ENCODE data around the gene SHE.
"Not testable (repeated sequence)": the region's sequence is repeated elsewhere in the genome, so short reads cannot be mapped to it uniquely, and the experiment has no call there.

The SHE gene

DNA sequence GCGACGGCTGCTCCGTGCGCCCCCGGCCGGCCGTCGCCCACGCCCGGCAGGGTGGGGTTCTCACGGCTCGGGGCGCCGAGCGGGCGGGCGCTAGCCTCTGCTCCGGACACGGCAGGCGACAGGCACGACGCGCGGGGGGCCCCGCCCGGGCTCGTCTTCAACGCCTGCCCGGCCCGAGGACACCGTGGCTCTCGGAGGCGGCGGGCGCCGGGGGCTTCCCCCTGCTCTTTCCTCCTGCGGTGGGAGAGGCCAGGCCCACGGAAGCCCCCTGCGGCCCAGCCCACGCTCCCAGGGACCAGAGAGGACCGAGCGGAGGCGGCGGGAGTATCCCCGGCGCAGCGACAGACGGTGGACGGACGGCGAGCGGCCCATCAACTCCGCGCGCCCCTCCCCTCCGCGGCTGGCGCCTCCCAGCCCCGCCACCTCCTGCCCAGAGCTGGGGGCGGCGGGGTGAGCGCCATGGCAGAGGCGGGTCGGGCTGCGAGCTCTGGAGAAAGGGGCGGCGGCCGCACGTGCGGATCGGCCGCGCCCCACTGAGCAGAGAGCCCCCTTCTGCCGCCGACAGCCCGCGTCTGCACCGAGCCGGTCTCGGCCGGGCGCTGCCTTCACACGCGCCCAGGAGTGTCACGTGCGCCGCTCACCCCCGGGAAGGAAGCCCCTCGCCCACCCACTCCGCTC is at the start of gene SHE, which contains the start of gene TDRD10:
Gene SHE (minus strand): TSS at position 347 of the 678 bp plus-strand sequence. CDS start 386 bp downstream, outside the sequence.
Gene TDRD10 (plus strand): TSS at position 154 of the 678 bp plus-strand sequence. CDS start 4,685 bp downstream, outside the sequence.
- DNase-seq (ENCODE audit: low read depth): no peak

DNA sequence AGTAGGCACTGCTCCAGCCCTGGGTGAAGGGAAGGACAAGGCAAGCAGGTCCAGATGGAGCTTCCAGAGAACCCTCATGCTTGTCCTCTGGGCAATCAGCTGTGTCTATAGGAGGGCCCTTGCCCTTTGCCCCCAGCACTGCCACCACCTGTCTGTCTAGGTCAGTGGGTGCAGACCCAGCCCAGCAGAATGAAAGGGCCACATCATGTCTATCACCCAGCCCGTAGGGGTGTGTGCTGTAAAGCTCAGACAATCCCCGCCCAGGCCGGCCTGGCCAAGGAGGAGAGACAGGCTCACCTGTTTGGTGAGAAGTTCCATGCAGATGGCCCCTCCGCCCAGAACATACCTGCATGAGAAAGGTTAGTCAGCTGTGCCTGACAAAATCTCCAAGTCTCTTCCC is 49.3 kb upstream of the SHE start:
- DNase-seq (ENCODE audit: low read depth): no peak

DNA sequence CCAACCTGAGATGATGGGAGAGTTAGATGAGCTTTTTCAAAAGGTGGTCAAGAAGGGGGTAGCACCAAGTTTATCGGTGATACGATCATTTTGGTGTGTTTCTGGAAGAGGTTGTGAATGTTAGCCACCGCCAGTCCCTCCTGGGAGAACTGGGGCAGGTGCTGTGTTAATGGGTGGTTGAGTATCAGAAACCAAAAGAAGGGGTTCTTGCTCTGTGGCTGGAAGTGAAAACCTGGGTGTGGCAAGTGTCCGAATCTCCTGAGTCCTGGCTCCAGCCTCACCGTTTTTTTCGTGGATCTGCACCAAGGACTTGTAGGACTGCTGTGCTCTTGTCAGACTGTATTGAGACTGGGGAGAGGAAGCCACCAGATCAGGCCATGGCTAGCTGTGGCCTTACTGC is 48.4 kb upstream of the SHE start:
- no peak for DNase-seq (ENCODE audit: low read depth)

DNA sequence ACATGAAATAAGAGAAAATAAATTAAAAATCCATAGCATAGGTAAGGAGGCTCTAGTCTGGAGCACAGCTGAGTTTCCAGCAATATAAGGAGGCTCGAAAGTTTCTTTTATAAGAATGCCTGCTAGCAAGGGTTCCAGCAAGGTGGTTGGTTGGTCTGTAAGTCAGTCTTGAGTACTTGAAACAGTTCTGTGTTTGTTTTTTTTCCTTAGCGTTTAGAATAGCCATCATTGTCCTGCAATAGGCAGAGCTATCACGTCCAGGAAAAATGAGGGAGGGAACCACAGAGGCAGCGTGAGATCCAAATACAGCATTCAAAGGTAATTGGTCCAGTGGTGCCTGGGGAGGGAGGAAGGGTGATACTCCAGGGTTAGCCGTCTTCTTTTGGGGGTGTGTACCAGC is 47.9 kb upstream of the SHE start:
- no peak for DNase-seq (ENCODE audit: low read depth)

DNA sequence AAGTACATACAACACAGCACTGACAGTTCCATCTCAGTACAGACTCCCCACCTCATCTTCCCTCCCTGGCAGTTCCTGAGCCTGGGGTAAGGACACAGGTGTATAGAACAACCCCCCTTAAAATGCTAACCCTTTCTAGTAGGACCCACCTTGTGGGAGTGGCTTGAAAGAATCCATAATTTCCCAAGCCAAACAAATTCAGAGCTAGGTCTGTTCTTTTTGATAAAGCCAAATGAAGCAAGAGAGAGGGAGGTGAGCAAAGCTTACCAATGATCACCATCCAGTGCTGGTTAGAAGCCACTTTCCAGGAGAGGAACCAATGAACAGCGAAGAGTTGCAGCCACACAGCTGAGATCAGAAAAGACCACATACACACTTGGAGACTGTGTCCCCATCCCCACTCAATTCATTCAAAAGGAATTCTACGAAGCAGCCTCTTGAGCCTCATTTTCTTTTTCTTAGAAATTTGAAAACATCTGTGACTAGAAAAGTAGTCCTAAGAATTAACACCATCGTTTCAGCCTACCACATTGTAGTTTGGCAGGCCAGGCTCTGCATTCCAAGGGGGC is 47.1 kb upstream of the SHE start:
- no peak for DNase-seq (ENCODE audit: low read depth)

DNA sequence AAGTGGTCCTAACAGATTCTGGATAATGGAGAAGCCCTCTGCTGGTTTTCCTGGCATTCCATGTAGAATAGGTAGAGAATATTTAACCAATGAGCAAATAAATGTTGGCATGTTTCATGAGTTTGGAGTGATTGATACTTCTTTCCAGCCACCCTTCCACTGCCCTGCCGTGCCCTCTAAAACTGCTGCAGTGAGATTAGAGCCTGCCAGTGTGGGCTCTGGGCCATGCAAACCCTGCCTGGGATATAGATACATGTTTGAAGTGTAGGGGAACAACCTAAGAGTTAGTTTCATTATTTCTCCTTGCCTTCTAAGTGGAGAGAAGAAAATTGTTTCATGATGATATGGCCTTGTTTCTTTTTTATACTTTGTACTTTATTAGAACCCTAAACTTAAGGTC is 45.8 kb upstream of the SHE start:
- DNase-seq (ENCODE audit: low read depth): no peak

DNA sequence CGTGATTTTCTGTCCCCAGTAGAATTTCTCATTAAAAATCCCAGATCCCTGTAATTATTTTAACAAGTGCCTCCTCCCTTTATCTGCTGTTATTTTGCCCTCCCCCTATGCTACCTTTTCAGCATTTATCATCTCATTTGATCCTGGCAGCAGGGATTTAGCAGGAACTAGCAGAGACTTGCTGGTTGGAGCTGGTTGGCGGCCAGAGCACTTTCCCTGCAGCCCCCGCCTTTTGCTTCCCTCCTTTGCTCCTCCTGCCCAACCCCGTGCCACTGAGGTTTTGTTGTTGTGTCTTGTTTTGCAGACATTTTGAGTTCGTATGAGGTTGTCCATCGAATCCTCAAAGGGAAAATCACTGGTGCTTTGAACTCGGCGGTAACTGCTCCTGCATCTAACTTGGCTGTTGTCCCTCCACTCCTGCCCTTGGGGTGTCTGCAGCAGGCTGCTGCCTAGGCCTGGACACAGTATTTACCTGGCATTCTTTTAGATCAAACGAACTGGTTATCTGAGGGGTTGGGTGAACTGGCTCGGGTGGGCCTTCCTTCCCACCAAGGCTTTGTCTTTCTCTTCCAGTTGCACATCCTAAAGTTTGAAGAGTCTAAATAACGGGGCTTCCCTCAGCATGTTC is 45.0 kb upstream of the SHE start:
- DNase-seq (ENCODE audit: low read depth): no peak

DNA sequence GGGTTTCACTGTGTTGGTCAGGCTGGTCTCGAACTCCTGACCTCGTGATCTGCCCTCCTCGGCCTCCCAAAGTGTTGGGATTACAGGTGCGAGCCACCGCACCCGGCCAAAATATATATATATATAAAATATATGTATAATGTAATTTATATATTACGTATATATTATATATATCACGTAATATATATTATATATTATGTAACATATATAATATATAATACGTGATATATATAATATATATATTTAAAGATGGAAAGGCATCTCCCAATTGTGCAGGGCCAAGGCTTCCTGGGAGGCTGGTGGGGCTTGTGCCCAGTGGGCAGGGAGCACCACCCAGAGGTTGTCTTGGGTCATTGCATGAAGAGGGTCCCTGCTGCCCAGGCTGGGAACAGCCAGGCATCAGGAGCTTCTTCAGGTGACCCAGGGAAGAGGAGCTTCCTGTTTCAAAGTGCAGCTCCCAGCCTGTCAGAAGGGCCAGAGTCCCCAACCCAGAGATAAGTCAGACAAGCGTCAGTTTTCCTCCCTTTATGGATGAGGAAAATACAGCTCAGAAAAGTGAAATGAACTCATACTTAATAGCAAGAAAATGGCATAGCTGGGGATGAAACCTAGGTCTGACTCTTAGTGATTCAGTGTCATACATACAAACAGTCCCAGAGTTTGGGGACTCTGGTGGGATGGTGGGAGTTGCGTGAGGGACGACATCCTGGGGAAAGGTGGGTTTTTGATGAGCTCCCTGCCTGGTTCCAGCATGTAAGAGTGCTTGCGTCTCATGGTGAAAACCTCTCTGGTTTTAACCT is 44.3 kb upstream of the SHE start:
- no peak for DNase-seq (ENCODE audit: low read depth)

DNA sequence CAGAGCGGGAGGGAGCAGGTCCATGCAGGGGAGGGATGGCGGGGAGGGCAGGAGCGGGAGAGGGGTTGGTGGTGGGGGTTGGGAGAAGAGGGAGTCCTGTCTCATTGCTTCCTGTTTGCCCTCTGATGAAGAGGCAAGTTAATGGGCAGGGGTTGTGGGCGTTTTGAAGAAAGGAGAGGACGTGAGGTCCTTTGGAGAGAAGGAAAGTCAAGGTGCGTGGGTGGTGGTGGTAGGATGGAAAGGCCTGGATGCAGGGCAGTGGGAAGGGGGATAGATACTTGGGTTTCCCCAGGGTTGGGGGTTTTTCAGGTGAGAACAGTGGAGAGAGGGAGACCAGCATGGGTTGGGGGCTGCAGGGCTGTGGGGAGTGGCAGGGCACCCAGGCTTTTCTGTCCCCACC is 39.0 kb upstream of the SHE start:
- DNase-seq (ENCODE audit: low read depth): no peak

DNA sequence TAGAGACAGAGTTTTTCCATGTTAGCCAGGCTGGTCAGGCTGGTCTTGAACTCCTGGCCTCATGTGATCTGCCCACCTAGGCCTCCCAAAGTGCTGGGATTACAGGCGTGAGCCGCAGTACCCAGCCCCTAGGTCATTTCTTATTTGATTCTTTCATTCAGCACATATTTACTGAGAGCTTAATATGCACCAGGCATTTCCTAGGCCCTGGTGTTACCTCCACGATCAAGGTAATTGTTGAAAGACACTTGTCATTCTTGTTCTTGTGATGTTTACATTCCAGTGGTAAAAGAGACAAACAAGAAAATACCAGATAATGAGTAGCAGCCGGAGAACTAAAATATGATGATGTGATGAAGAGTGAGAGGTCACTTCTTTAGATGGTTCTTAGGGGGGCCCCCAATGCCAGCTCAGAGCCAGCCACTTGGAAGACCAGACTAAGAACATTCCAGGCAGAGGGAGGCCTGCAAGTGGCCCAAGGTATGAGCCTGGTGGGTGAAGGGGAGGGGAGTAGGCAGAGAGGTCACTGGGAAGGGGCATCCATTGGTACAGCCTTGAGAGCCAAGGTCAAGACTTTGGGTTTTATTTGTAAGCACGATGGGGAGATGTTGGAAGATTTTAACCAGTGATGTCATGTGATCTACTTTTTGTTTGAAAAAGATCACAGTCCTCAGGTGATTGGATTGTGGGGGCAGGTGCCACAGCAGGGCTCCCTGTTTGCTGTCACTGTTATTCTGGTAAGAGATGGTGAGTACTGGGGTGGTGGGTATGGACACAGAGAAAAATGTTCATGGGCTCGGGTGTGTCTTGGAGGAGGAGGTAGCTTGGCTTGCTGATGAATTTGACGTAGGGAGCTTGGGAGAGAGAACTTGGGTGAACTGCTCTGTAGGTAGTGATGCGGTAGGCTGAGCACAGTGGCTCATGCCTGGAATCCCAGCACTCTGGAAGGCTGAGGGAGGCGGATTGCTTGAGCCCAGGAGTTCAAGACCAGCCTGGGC is 37.6 kb upstream of the SHE start:
- no peak for DNase-seq (ENCODE audit: low read depth)

DNA sequence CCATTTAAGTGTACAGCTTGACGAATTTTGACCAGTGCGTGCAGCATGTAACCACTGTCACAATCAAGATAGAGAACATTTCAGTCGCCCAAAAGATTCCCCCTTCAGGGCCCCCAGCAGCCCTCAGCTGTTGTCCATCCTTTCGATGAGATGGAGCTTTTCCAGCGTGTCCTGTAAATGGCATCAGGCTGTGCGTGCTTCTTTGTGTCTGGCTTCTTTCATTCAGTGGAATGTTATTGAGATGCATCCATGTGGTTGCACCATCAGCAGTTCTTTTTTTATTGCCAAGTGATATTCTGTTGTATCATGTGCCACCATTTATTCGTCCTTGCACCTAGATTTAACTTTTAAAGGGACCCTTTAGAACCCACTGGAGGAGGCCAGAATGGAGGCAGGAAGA is 34.4 kb upstream of the SHE start:
- no peak for DNase-seq (ENCODE audit: low read depth)

DNA sequence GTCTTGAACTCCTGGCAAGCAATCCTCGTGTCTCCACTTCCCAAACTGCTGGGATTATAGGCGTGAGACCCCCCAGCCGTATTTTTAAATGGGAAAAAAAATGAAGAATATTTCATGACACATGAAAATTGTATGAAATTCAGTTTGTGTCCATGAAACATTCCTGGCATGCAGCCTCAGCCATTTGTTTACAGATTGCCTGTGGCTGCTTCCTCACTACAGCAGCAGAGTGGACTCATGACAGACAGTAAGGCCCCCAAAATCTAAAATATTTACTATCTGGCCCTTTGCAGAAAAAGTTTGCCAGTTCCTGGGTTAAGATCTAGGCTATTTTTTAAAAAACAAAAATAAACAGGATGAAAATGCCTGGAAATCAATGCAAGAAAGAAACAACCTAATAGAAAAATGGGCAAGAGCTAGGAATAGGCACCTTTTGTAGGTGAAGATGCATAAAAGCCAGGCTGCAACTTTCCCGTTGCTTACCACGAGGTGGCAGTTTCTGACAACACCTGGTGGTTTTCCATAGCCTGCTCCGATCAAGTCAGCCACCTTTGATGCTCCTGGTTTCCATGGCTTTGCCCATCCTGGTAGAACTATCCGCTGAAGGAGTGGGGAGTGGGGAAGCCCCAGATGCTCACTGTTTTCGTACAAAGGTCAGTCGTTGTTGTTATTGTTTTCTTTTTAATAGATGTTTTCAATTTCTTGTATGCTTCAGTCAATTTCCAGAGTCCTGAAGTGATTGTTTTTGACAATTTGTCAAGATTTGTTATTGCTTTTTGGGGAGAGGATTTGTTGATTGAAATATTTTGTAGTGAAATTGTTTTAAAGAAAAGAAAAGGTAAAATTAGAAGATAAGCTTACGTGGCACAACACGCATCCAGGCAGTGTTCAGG is 32.0 kb upstream of the SHE start:
- no peak for DNase-seq (ENCODE audit: low read depth)

DNA sequence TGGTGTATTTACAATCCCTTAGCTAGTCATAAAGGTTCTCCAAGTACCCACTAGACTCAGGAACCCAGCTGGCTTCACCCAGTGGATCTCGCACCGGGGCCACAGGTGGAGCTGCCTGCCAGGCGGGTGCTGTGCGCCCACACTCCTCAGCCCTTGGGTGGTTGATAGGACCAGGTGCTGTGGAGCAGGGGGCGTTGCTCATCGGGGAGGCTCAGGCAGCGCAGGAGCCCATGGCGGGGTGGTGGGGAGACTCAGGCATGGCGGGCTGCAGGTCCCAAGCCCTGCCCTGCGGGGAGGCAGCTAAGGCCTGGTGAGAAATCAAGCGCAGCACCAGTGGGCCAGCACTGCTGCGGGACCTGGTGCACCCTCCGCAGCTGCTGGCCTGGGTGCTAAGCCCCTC is 29.7 kb upstream of the SHE start:
- DNase-seq (ENCODE audit: low read depth): not testable (repeated sequence)

DNA sequence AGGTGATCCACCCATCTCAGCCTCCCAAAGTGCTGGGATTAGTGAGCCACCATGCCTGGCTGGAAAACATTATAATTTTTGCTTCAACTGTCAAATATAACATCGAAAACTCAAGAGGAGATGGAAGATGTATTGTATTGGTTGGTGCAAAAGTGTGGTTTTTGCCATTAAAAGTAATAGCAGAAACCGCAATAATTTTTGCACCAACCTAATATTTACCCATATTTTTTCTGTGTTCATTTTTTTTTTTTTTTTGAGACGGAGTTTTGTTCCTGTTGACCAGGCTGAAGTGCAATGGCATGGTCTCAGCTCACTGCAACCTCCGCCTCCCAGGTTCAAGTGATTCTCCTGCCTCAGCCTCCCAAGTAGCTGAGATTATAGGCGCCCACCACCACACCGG is 27.1 kb upstream of the SHE start:
- DNase-seq (ENCODE audit: low read depth): no peak

DNA sequence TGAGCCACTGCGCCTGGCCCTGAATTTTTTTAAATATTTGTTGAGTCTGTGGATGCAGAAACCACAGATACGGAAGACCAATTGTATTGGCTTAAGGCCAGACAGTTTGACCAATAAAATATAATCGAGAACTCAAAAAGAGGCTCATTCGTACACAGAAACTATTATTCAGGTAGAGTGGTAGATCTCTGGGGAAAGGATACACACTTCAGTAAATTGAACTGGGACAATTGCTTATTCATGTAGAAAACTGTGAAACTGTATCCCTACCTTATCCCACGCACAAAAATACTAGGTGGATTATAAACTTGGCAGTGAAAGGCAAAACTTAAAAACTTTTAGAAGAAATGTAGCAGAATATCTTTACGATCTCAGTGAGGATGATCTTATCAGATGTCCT is 25.0 kb upstream of the SHE start:
- DNase-seq (ENCODE audit: low read depth): no peak

DNA sequence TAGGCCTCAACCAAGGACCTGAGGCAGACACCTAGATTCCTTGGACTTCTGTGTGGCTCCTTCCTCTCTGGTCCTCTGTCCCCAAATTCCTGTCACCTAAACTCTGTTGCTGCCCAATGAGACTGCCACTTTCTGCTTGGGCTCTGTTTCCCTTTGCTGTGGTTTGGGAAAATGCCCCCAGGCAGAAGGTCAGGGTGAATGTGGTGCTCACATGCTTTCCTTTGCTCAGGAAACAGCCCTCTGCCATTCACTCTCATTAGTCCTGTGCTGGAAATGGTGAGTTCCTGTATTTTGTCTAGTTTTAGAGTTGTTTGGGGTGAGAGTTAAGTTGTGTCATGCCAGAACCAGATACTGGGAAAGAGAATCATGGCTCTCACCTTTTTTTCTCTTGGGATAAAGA is 22.7 kb upstream of the SHE start:
- DNase-seq (ENCODE audit: low read depth): no peak

DNA sequence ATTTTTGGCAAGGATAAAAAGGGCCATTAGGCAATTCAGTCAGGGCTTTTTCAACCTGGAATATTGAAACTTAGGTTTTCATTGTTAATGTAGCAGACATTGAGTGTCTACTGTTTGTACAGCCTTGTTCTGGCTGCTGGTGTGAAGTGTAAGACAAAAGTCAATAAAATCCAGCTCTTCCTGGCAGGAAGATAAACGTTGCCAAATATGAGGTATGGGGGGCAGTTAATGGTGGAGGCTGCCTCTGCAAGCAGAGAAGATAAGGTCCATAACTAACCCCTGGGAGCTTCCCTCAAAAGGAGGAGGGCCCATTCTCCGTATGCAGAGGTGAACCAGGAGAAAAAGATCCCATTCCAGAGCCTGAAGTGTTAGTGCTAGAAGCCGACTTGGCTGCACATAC is 19.5 kb upstream of the SHE start:
- no peak for DNase-seq (ENCODE audit: low read depth)

DNA sequence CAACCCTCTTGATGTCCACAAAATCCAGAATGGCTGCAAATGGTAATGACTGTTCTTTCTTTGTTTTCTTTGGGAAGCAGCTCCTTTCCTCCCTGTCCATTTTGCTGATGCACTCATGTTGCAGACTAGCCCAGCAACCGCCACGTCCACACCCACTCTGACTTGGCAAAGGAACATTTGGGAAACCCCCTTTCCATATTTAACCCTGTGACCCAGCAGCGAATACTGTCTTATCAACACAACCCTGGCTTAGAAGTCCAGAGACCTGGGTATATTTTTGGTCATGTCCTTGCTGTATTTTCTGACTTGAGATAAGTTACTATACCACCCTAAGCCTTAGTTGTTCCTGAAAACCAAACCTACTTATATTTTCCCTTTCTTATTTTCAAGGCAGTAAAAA is 18.1 kb upstream of the SHE start:
- DNase-seq (ENCODE audit: low read depth): no peak

DNA sequence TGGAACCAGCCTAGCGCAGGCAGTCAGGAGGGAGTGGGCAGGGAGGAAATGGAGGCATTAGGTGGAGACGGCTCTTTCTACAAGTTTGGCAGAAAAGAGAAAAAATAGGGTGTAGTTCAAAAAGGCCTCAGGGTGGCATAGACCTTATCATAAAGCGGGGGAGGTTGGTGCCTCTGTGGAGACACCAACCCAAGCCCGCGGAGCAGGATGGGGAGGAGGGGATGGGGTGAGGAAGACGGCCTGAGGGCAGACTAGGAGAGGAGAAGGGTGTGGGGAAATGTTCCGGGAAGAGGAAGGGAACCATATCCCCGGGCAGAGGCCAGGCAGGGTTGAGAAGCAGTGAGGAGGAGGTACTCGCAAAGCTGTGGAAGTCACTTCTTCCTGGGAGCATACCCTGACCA is 17.4 kb upstream of the SHE start:
- no peak for DNase-seq (ENCODE audit: low read depth)

DNA sequence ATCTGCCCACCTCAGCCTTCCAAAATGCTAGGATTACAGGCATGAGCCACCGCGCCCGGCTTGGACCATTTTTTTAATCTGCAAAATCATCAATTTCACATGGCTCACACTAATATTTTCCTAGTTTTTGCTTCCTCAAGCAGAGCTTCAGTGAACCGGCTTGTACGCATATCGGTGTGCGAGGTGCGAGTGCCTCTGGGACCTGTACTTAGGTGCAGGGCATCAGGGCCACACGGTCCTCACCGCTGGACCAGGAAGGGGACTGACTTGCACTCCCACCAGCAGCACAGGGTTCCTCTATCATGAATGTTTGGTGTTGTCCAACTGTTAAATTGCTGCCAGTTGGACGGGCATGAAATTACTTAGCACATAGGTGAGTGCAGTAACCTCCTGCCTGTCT is 15.4 kb upstream of the SHE start:
- no peak for DNase-seq (ENCODE audit: low read depth)
